Fibroblast of skin of left biceps (primary cell): ENCODE data around the gene SAXO1.
"Not testable (repeated sequence)": the region's sequence is repeated elsewhere in the genome, so short reads cannot be mapped to it uniquely, and the experiment has no call there.

Source experiments
- DNase-seq, 2 experiments: peaks; one replicate each; pipeline ENCODE4 v3.0.0-alpha.2; 2013; ENCODE audit warnings: low read depth in 2 of 2

SAXO1 gene

DNA sequence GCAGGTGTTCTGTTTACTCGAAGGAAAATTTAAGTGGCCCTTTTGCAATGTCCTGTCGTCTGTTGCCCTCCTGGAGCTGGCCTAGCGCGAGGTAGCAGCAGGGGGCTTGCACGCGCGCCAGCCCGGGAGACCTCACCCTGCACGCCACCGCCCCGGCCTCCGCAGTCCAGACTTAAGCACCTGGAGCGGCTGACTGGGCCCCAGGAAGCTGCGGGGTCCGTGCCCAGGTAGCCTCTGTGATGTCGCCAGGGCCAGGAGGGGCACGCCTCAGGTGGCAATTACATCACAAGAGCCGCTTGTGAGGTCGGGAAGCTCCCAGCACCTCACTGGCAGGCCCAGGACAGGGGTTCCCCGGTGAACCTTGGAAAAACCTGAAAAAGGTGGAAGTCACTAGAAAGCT lies at the start of gene SAXO1:
Gene SAXO1 (minus strand): TSS at position 195 of the 400 bp plus-strand sequence. CDS start 301 bp downstream, outside the sequence.
- DNase-seq: no peak

- no peak for DNase-seq
Observed at GRCh38 chr9:19074836-19075235, 41.8 kb upstream of the SAXO1 start.

DNA sequence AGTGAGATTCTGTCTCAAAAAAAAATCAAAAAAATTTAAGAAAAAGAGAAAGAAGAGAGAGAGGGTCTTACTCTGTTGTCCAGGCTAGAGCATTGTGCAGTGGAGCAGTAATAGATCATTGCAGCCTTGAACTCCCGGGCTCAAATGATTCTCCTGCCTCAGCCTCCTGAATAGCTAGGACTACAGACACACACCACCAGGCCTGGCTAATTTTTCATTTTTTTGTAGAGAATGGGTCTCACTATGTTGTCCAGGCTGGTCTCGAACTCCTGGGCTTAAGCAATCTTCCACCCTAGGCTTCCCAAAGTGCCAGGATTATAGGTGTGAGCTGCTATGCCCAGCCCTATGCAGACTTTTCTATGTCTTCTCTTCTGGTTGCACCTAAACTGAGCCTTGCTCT lies 41.2 kb upstream of the SAXO1 start:
- DNase-seq: no peak

- no peak for DNase-seq
Observed at GRCh38 chr9:19057033-19057432, 24.0 kb upstream of the SAXO1 start.

DNA sequence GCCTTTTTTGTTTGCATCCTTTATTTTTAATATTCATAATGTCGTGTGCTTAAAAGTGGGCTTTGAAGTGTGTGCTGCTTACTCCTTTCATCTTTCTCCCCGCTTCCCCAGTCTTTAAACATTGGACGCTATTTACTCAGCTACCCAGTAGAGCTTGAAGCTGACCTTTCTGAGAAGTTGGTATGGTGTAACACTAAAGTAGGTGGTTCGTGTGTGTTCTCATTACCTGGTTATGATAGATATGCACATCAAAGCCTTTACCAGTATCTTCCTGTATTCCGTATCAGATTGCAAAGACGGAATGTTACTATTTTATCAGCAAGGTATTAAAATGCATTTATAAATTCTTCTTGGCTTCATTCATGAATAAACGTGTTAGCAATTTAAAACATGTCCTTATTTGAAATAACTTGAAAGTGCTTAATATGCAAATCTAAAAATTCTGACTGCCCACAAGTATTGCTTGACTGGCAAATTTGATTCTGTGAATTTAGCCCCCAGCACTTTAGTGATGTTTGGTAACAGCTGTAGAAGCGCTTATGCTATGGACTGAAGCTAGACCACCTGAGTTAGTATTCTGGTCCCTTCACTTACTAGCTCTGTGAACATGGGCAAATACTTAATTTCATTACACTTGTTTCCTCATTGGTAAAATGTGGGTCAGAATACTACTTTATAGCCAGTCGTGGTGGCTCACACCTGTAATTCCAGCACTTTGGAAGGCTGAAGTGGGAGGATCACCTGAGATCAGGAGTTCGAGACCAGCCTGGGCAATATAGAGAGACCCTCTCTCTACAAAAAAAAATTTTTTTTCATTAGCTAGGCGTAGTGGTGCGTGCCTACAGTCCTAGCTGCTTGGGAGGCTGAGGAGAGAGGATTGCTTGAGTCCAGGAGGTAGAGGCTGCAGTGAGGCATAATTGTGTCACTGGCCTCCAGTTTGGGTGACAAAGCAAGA lies 17.9 kb upstream of the SAXO1 start:
- no peak for DNase-seq

DNA sequence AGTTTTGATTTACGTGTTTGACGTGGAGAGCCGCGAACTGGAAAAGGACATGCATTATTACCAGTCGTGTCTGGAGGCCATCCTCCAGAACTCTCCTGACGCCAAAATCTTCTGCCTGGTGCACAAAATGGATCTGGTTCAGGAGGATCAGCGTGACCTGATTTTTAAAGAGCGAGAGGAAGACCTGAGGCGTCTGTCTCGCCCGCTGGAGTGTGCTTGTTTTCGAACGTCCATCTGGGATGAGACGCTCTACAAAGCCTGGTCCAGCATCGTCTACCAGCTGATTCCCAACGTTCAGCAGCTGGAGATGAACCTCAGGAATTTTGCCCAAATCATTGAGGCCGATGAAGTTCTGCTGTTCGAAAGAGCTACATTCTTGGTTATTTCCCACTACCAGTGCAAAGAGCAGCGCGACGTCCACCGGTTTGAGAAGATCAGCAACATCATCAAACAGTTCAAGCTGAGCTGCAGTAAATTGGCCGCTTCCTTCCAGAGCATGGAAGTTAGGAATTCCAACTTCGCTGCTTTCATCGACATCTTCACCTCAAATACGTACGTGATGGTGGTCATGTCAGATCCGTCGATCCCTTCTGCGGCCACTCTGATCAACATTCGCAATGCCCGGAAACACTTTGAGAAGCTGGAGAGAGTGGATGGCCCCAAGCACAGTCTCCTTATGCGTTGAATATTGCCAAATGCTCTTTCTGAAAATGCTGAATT lies 17.1 kb upstream of the SAXO1 start:
- no peak for DNase-seq

DNA sequence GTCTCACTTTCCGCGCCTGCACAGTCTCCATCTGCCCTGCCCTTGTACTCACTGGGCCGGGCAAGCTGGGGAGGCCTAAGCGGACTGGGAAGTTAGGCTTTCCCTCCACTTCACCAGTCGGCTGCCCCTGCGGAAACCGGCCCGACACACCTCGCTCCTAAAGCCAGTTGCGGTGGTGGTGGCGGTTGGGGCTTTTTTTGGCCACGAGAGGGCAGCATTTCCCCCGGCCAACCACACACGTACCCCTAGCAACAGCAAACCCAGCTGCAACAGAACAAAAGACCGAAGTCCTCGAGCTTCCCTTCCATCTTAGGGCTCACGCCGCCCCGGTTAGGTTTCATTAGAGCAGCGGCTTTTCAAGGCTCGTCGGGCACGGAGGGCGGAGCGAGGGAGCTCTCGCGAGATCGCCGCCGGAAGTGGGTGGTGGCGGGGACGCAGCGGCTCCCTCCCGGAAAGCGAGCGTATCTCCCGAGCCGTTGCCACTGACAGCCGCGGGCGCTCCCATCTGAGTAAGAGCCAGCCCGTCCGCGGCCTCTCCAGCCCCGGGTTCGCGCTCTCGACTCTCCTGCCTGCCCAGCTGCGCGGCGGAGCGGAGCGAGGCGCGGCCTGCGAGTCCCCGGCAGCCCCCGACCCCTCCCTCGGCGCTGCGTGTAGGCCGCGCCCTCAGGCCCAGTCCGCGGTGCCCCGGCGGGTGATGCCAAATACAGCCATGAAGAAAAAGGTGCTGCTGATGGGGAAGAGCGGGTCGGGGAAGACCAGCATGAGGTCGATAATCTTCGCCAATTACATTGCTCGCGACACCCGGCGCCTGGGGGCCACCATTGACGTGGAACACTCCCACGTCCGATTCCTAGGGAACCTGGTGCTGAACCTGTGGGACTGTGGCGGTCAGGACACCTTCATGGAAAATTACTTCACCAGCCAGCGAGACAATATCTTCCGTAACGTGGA lies 16.2 kb upstream of the SAXO1 start, which contains the start of gene RRAGA:
Gene RRAGA (plus strand): TSS at position 462 of the 951 bp plus-strand sequence. CDS start 233 bp downstream, at position 695.
- DNase-seq: peak; percentile 93 to 94

DNA sequence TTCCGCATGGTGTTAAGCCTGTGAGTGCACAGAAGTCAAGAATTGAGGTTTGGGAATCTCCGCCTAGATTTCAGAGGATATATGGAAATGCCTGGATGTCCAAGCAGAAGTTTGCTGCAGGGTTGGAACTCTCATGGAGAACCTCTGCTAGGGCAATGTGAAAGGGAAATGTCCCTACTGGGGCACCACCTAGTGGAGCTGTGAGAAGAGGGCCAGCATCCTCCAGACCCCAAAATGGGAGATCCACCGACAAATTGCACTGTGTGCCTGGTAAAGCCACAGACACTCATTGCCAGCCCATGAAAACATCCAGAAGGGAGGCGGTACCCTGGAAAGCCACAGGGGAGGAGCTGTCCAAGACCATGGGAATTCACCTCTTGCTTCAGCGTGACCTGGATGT lies 3.6 kb upstream of the SAXO1 start:
- DNase-seq: no peak

GRCh38 chr9:19032406-19032805 lies 603 bp downstream of the SAXO1 start:
- no peak for DNase-seq

- no peak for DNase-seq
Observed at GRCh38 chr9:19030899-19031298, 2.1 kb downstream of the SAXO1 start.

GRCh38 chr9:19028835-19029451 lies 4.1 kb downstream of the SAXO1 start:
- DNase-seq: no peak

GRCh38 chr9:19027825-19028224 lies 5.2 kb downstream of the SAXO1 start:
- no peak for DNase-seq

- no peak for DNase-seq
Observed at GRCh38 chr9:19026375-19026774, 6.6 kb downstream of the SAXO1 start.

- DNase-seq: no peak
Observed at GRCh38 chr9:19023078-19023477, 9.9 kb downstream of the SAXO1 start.

DNA sequence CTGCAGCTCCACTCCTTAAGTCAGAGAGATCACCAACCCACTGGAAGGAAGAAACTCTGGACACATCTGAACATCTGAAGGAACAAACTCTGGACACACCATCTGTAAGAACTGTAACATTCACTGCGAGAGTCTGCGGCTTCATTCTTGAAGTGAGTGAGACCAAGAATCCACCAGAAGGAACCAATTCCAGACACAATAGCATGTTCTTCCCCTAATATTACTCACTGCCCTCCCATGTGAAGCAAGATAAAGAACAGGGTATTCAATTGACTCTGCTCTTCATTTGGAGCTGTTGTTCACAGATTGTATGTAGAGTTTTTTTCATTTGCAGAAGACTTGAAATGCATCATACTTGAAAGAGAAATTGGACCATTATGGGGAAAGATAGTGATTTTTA lies 10.8 kb downstream of the SAXO1 start:
- DNase-seq: no peak

DNA sequence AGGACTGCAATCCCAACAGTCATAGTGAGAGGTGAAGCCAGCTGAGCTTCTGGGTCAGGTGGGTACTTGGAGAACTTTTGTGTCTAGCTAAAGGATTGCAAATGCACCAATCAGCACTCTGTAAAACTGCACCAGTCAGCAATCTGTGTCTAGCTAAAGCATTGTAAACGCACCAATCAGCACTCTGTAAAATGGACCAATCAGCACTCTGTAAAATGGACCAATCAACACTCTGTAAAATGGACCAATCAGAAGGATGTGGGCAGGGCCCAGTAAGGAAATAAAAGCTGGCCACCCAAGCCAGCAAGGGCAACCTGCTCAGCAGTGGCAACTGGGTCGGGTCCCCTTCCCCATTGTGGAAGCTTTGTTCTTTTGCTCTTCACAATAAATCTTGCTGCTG lies 11.4 kb downstream of the SAXO1 start:
- not testable (repeated sequence) for DNase-seq

DNA sequence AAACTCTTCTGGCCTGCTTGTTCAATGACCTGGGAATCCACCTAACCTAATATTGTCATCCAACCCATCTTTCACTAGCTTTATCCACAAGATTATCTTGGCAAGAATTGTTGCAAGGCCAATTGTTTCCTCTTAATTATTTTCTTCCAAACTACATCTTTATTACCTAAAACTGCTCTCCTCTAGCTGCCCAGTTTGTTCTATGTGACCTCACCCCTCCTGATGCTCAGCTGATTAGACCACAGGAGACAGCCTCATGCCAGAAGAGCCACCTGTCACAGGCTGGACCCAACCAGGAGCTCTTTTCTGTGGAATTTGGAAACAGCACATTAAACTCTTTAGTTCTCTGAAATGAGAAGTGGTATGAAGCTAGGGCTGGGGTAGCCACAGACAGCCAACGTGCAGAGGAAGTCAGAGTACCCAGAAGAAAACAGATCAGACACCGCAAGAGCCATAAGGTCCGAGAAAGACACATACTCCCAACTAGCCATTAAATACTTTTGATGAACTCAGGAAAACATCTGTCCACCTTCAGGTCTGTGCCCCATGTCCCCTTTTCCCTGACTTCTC lies 12.0 kb downstream of the SAXO1 start:
- DNase-seq: no peak

DNA sequence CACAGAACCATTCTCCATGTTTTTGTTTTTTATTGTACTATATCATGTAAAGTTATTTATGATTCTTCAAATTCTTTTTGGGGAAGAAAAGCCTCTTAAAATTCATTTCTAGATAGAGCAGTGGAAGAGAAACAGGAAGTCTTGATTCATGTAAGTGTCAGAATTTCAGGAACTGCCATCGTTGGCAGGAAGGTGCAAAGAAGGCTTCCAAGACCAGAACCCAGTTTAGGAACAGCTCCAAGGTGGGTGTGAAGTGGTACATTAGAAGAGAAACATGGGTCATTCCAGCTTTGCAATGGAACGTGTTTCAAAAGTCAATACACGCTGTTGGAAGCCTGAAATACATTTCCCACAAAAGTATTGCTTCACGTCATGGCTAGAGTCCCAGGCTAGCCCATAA lies 14.8 kb downstream of the SAXO1 start:
- DNase-seq: no peak

GRCh38 chr9:19009391-19009965 lies 23.5 kb downstream of the SAXO1 start:
- DNase-seq: no peak

GRCh38 chr9:19000133-19000532 lies 32.9 kb downstream of the SAXO1 start:
- no peak for DNase-seq
